Dermis blood vessel endothelial cell (primary cell): ENCODE results near the gene SPG7. TPM values are rescaled to one million over a fixed set of nuclear protein-coding genes. Genes with fewer than 3 reads are reported as not detected.
"Not testable (repeated sequence)": the region's sequence is repeated elsewhere in the genome, so short reads cannot be mapped to it uniquely, and the experiment has no call there.

ENCODE experiments used
- DNase-seq: peaks from one replicate; pipeline ENCODE4 v3.0.0; 2010
- total RNA-seq: library from RNA; depleted of rRNA; stranded (reverse); fragments of >200 nt; gene quantifications from 2 replicates; pipeline ENCODE4 v1.2.3, GENCODE V29; 2014

Gene SPG7
- total RNA-seq = 145 and 170 TPM in 2 replicates

DNA sequence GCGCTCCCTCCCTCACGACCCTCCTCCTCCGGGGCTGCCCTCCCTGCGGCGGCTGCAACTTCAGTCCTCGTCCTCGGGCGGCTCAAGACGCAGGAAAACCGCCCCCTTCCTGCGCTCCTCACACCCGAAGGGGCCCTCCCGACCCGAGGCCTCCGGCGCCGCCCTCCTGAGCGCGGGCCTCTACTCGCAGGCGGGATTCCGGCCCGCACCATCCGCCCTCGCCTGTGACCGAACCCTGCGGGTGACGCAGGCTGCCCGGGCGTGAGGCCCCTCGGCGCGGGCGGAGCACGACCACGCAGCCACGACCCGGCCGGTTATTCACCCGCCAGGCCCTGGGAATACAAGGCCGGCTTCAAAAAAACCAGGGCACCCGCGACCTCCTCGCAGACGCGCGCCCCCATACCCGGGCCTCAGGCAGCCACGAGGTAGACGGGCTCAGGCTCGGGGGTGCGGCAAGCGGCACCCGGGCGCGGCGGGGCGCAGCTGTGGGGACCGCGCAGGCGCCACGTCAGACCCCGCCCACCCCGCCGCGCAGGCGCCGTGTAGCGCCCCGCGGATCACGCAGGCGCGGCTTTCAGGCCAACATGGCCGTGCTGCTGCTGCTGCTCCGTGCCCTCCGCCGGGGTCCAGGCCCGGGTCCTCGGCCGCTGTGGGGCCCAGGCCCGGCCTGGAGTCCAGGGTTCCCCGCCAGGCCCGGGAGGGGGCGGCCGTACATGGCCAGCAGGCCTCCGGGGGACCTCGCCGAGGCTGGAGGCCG is at the start of gene SPG7:
TSS of gene SPG7 (plus strand) at position 570 of the 757 bp plus-strand sequence. CDS start at position 585, 15 bp downstream.
- DNase-seq = peak; percentile 93

GRCh38 chr16:89458551-89458950 is 49.7 kb upstream of the SPG7 start:
- no peak for DNase-seq

DNA sequence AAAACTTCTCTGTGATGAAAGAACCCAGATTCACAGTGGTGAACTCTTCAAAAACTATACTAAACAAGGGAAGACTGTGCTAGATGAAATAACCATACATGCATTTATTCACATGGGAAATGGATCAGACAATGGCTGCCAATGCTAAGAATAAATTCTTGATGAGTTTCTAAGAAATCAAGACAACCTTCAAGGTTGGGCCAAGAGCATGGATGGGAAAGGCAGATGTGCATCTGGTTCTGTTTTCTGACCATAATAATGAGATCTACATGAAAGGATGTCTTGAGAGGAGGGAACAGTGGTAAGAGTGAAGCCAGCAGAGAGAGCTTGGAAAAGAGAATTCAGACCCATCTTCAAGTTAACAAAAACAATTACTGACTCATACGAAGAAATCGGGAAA is 49.2 kb upstream of the SPG7 start:
- DNase-seq = no peak

GRCh38 chr16:89460556-89460955 is 47.6 kb upstream of the SPG7 start:
- DNase-seq = no peak

- not testable (repeated sequence) for DNase-seq
These were observed 46.3 kb upstream of the SPG7 start for GRCh38 chr16:89461890-89462289.

DNA sequence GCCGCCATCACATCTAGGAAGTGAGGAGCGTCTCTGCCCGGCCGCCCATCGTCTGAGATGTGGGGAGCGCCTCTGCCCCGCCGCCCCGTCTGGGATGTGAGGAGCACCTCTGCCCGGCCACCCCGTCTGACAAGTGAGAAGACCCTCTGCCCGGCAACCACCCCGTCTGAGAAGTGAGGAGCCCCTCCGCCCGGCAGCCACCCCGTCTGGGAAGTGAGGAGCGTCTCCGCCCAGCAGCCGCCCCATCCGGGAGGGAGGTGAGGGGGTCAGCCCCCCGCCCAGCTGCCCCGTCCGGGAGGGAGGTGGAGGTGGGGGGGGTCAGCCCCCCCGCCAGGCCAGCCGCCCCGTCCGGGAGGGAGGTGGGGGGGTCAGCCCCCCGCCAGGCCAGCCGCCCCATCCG is 45.6 kb upstream of the SPG7 start:
- not testable (repeated sequence) for DNase-seq

GRCh38 chr16:89463312-89463711 is 44.9 kb upstream of the SPG7 start:
- DNase-seq = not testable (repeated sequence)

DNA sequence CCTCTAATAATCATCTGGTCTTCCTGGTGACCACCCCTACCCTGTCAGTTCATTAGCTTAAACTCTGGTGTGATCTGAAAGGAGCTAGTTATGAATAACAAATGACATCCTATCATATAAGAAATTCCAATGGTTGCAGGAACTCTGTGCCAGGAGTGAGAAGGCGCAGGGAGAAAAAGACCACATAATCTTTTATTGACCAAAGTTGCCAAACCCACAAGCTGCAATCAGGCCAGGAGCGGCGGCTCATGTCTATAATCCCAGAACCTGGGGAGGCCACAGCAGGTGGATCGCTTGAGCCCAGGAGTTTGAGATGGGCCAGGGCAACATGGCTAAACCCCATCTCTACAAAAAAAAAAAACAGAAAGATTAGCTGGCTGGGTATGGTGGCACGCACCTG is 41.3 kb upstream of the SPG7 start:
- DNase-seq = no peak

DNA sequence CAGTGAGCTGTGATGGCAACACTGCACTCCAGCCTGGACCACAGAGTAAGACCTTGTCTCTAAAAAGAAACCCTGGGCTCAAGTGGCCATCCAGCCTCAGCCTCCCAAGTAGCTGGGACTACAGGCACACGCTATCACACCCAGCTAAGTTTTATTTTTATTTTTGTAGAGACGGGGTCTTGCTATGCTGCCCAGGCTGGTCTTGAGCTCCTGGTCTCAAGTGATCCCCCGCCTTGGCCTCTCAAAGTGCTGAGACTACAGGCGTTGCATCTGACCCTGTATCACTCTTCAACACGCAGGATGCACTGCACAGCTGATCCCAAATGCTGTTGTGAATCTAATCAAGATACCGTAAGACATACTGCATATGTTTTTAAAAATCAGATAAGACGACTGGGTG is 40.8 kb upstream of the SPG7 start:
- DNase-seq = no peak

DNA sequence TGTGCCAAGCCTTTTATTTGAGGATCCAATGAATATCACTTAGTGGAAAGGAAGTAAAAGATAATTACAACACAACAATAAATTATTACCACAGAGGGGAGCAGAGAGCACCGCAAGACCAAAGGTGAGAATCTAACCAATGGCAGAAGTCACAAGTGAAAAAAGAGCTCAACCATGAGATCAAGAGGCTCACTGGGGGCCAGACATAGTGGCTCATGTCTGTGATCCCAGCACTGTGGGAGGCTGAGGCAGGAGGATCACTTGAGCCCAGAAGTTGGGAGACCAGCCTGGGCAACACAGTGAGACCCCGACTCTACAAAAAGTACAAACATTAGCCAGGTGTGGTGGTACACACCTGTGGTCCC is 35.5 kb upstream of the SPG7 start:
- no peak for DNase-seq

- DNase-seq = no peak
These were observed 35.0 kb upstream of the SPG7 start for GRCh38 chr16:89473136-89473712.

GRCh38 chr16:89473791-89474414 is 34.3 kb upstream of the SPG7 start:
- DNase-seq = no peak

DNA sequence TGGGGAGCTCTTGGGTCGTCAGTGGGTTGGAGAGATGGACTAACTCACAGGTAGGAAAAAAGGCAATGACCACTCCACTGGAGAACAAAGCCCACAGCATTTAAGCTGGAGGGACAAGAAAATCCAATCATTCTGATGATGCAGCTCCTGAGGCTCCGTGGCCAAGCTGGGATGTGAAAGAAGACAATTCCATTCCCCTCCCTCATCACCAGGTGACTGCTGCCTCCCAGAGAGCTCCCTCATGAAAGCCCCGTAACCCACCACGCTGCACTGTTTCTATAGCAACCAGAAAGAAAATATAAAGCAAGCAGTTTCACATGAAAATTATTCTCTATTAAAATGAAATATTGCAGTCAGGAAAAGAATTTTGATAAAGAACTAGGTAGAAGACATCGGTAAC is 33.1 kb upstream of the SPG7 start:
- no peak for DNase-seq

GRCh38 chr16:89476379-89476778 is 31.8 kb upstream of the SPG7 start:
- DNase-seq = no peak

DNA sequence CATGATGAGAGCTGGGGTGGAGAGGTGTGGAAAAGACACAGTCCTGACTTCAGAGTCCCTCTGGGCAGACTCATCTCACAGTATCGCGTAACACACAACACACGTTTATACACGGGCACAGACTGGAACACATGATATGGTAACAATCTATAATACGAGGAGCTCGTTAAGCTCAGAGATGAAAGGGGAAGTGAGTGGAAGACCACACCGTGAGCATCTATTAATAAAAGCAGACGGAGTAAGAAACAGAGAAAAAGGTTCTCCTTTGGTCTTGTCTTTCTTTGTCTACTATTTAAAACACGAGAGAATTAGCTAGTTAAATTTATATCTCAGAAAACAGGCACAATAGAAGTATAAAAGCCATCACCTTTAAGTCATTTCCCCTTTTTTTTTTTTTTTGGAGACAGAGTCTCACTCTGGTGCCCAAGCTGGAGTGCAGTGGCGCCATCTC is 31.4 kb upstream of the SPG7 start:
- DNase-seq = no peak

- no peak for DNase-seq
These were observed 29.5 kb upstream of the SPG7 start for GRCh38 chr16:89478576-89479221.

DNA sequence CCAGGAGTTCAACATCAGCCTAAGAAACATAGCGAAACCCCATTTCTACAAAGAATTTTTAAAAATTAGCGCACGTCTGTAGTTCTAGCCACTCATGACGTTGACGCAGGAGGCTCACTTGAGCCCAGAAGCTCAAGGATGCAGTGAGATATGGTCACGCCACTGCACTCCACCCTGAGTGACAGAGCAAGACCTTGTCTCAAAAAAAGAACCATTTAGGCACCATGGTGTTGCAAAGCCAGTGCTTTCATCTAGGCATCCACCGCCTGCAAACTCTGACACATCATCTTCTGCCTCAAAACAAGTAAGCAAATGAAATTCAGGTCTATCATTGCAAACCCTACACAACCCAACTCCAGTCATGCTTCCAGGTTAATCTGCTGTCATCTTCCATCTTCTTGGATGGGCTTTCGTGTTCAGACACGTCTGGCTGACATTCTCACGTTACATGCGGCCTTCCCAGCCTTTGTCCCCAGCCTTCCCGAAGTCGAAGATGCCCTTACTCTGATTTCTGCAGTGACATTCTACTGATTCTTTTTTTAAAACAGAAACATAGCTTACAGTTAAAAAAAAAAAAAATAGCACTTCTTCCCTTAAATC is 26.7 kb upstream of the SPG7 start:
- no peak for DNase-seq

DNA sequence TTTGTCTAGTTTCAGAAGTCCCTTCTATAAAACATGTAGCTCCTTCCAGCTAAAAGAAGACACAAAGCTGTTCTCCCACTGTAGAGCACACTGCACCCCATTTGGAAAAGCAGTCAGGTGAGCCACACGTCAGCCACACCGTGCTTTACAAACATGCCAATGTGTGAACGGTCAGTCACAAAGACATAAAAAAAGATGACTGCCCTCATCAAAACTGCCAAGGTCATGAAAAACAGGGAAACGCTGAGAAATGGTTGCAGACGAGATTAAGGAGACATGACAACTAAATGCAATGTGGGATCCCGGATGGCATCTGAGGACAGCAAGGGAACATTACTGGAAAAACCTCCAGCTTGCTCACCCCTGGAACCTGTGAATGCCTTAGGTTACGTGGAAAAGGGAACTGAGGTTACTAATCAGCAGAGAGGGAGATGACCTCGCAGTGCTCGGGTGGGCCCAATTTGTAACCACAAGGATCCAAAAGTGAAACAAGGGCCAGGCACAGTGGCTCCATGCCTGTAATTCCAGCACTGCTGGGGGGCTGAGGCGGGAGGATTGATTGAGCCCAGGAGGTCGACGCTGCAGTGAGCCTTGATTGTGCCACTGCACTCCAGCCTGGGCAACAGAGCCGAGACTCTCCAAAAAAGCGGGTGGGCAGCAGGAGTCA is 25.9 kb upstream of the SPG7 start:
- DNase-seq = no peak

GRCh38 chr16:89482817-89483205 is 25.4 kb upstream of the SPG7 start:
- DNase-seq = no peak

DNA sequence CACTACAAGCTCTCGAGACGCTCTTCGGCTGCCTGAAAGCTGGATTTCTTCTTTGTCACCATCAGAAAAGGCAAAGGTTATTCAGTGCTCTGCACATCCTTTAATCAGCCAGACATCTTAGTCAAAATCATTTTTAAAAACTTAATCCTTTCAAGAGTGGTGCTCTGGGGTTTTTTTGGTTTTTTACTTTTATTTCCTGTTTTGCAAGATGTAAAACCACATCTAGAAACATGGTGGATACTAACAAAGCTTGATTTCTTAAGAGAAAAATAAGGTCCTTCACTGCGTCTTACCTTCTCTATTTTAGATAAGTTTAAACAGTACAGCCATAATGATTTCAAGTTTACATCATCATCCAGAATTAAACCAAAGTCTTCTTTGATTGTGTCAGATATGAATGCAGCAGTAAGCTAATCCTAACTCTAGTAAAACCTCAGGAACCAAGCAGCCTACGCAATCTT is 24.1 kb upstream of the SPG7 start:
- DNase-seq = no peak

DNA sequence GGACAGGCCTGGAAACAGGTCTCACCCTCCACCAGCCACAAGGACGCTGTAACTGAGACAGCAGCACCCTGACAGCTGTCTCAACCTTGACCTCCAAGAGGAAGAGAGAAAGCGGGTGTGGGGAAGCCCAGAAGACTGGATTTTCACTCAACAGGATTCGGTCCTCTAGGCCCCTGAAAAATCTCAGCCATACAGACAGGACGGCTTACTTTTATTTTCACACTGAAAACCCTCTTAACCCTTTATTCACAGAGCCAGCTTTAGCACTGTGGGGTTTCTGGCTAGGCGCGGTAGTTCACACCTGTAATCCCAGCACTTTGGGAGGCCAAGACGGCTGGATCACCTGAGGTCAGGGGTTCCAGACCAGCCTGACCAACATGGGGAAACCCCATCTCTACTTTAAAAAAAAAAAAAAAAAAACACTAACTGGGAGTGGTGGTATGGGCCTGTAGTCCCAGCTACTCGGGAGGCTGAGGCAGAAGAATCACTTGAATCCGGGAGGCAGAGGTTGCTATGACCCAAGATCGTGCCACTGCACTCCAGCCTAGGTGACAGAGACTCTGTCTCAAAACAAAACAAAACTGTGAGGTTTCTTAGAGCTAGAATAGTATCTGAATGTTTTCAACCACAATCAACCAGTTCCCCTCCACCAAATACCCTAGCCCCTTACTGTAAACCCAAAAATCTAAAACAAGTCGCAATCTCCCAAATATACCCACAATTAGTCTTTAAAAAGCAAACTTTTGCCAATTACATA is 23.1 kb upstream of the SPG7 start:
- no peak for DNase-seq
